SHP77 treated with DMSO at 0.1 percent for 48 hours (cell line): Measurements from ENCODE around the gene RPS27L.
A peak's percentile ranks its signal among the peaks of the same experiment; 100 is the strongest.

Experiments
- DNase-seq: peaks from one replicate; lab custom pipeline; 2025; lab: John Stamatoyannopoulos, UW

The RPS27L gene

GRCh38 chr15:63157118-63157843 is at the start of gene RPS27L:
TSS of gene RPS27L (minus strand) at chr15:63157477. CDS start at chr15:63157405, 72 bp downstream.
- DNase-seq, result peak; percentile 79

- no peak for DNase-seq
These were observed 48.8 kb upstream of the RPS27L start for GRCh38 chr15:63206079-63206478.

GRCh38 chr15:63203451-63204090 is 46.3 kb upstream of the RPS27L start:
- no peak for DNase-seq

GRCh38 chr15:63202861-63203260 is 45.6 kb upstream of the RPS27L start:
- no peak for DNase-seq

GRCh38 chr15:63200464-63201249 is 43.4 kb upstream of the RPS27L start:
- DNase-seq, result no peak

GRCh38 chr15:63198371-63199250 is 41.3 kb upstream of the RPS27L start:
- DNase-seq, result no peak

- no peak for DNase-seq
These were observed 40.3 kb upstream of the RPS27L start for GRCh38 chr15:63197626-63198025.

GRCh38 chr15:63196842-63197241 is 39.6 kb upstream of the RPS27L start:
- no peak for DNase-seq

GRCh38 chr15:63195569-63196015 is 38.3 kb upstream of the RPS27L start:
- no peak for DNase-seq

- DNase-seq, result no peak
These were observed 37.7 kb upstream of the RPS27L start for GRCh38 chr15:63194880-63195568.

- DNase-seq, result no peak
These were observed 37.0 kb upstream of the RPS27L start for GRCh38 chr15:63194302-63194701.

- DNase-seq, result no peak
These were observed 35.4 kb upstream of the RPS27L start for GRCh38 chr15:63192619-63193206.

- DNase-seq, result no peak
These were observed 34.8 kb upstream of the RPS27L start for GRCh38 chr15:63191895-63192618.

GRCh38 chr15:63190769-63191649 is 33.7 kb upstream of the RPS27L start:
- DNase-seq, result no peak

GRCh38 chr15:63189941-63190768 is 32.9 kb upstream of the RPS27L start:
- DNase-seq, result no peak

GRCh38 chr15:63188926-63189871 is 31.9 kb upstream of the RPS27L start, which contains the start of gene RAB8B:
TSS of gene RAB8B (plus strand) at chr15:63189606. CDS start at chr15:63189625, 19 bp downstream.
- DNase-seq, result peak; percentile 85
